ENCODE data around the gene TMEM131.
A peak's percentile ranks its signal among the peaks of the same experiment; 100 is the strongest.

TMEM131 gene

DNA sequence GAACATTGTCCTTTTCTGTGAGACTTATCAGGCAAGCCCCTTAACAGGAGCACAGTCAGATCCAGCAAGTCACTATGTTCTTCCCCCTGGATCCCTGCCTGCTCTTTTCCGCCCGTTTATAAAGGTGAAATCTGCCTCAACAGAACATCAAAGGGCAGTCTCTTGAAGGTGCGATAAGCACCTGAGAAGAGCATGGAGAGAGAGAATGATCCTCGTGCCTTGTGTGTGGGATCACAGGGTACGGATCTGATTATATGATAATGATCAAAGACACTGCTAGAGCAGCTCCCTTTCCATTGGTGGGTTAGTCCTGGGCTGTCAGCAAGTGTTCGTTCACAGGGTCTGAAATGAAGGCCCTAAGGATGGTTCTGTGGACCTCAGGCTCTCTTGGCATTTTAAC, 176.0 kb downstream of the TMEM131 start:
- in situ Hi-C loops (cut with MboI; ENCODE audit: low pct_unique_long_range_greater_than_20kb, low sequenced_read_pairs, unreplicated experiment), result loop anchor here (25.0 kb wide), 1 partner anchor 568 kb away; no protein-coding TSS in a partner anchor
- TF ChIP-seq, protein P1, sequence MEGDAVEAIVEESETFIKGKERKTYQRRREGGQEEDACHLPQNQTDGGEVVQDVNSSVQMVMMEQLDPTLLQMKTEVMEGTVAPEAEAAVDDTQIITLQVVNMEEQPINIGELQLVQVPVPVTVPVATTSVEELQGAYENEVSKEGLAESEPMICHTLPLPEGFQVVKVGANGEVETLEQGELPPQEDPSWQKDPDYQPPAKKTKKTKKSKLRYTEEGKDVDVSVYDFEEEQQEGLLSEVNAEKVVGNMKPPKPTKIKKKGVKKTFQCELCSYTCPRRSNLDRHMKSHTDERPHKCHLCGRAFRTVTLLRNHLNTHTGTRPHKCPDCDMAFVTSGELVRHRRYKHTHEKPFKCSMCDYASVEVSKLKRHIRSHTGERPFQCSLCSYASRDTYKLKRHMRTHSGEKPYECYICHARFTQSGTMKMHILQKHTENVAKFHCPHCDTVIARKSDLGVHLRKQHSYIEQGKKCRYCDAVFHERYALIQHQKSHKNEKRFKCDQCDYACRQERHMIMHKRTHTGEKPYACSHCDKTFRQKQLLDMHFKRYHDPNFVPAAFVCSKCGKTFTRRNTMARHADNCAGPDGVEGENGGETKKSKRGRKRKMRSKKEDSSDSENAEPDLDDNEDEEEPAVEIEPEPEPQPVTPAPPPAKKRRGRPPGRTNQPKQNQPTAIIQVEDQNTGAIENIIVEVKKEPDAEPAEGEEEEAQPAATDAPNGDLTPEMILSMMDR (IDR thresholded peaks at IDR 0.05; ENCODE audit: extremely low read depth, insufficient read depth, missing control alignments), result no peak
- no peak for DNase-seq (ENCODE audit: low spot score)

DNA sequence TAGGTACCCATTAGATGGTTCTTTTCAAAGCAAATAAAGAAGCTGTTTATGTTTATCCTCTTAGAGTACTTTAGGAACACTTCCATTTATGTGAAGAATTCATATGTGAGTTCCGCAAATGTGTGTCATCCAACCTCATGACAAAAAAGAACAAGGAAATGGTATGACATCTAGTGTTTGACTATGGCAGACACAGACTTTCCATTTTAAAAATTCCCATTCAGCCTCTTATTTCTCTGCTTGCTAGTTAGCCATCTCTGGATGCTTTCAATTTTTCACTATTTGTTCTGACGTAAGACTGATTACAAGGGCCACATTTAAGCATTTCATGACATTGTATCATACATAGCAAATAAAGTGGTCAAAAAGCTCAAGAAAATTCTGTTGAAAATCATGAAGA, 179.3 kb downstream of the TMEM131 start:
- in situ Hi-C loops (cut with MboI; ENCODE audit: low pct_unique_long_range_greater_than_20kb, low sequenced_read_pairs, unreplicated experiment), result loop anchor here (25.0 kb wide), 1 partner anchor 571 kb away; no protein-coding TSS in a partner anchor
- TF ChIP-seq, protein P1 (IDR thresholded peaks at IDR 0.05; ENCODE audit: extremely low read depth, insufficient read depth, missing control alignments), result no peak
- DNase-seq (ENCODE audit: low spot score), result no peak

DNA sequence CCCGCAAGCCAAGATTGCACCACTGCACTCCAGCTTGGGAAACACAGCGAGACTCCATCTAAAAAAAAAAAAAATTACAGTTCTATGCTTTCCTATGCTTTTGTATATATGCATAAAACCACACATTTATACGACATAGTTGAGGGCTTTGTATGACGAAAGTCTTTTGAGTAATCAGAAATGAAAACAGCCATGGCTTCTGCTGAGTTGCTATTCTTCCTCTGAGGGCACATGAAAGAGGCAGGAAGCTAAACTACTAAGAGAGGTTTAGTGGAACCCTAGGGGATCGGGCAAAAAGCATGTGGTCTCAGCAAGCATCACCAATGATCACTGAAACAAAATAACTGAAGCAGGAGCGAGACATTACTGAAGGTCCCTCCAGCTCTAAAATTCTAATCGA, 182.8 kb downstream of the TMEM131 start:
- in situ Hi-C loops (cut with MboI; ENCODE audit: low pct_unique_long_range_greater_than_20kb, low sequenced_read_pairs, unreplicated experiment), result loop anchor here (25.0 kb wide), 1 partner anchor 574 kb away; no protein-coding TSS in a partner anchor
- DNase-seq (ENCODE audit: low spot score), result no peak
- TF ChIP-seq, protein P1 (IDR thresholded peaks at IDR 0.05; ENCODE audit: extremely low read depth, insufficient read depth, missing control alignments), result no peak

DNA sequence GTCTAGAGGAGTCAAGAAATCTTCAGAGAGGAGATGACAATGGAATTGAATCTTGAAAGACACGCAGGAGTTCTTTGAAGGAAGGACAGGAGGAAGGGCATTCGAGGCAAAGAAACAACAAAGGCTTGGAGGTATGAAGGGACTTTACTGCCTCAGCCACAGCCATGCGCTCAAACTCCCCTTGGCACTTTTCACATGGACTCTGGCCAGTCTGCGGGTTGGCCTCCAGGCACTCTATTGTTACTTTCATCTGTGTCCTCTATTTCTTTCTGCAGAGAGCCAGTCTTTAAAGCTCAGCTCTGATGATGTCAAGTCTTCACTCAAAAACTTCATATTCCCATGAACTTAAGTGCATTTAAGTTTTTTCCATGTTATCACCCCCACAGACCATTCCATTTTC, 186.9 kb downstream of the TMEM131 start:
- in situ Hi-C loops (cut with MboI; ENCODE audit: low pct_unique_long_range_greater_than_20kb, low sequenced_read_pairs, unreplicated experiment), result loop anchor here (25.0 kb wide), 1 partner anchor 578 kb away; no protein-coding TSS in a partner anchor
- no peak for DNase-seq (ENCODE audit: low spot score)
- TF ChIP-seq, protein P1 (IDR thresholded peaks at IDR 0.05; ENCODE audit: extremely low read depth, insufficient read depth, missing control alignments), result no peak

DNA sequence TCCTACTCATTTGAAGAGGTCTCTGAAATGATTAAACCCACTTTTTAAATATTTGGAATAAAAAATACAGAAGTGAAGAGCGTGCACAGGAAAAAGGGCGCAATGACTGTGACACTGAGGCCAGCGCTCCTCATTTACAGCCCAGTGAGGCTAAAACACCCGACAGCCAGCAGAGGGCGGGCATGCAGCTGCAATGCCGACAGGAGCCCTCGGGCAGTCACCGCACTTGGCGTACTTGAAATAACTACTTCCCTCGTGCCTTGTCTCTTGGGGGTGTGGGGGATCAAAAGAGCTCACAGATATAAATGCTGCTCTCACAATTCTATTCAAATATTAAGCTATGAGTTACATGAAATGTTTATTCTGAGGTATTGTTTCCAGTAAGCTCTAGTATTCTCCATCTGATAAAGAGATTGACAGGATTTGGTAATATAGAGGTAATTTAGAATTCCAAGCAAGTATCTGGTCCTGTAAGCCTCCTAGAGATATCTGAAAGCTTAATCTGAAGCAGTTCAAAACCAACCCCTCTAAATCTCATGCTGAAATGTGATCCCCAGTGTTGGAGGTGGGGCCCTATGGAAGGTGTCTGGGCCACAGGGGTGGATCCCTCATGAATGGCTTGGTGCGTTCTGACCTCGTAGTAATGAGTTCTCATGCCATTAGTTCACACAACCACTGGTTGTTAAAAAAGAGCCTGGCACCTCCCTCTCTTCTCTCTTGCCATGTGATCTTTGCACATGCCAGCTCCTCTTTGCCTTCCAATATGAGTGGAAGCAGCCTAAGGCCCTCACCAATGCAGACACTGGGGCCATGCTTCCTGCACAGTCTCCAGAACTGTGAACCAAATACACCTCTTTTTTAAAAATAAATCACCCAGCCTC, 188.8 kb downstream of the TMEM131 start:
- TF ChIP-seq, protein P1 (IDR thresholded peaks at IDR 0.05; ENCODE audit: extremely low read depth, insufficient read depth, missing control alignments), result peak; percentile 98
- DNase-seq (ENCODE audit: low spot score), result peak; percentile 68
- in situ Hi-C loops (cut with MboI; ENCODE audit: low pct_unique_long_range_greater_than_20kb, low sequenced_read_pairs, unreplicated experiment), result loop anchor here (25.0 kb wide), 1 partner anchor 580 kb away; no protein-coding TSS in a partner anchor

DNA sequence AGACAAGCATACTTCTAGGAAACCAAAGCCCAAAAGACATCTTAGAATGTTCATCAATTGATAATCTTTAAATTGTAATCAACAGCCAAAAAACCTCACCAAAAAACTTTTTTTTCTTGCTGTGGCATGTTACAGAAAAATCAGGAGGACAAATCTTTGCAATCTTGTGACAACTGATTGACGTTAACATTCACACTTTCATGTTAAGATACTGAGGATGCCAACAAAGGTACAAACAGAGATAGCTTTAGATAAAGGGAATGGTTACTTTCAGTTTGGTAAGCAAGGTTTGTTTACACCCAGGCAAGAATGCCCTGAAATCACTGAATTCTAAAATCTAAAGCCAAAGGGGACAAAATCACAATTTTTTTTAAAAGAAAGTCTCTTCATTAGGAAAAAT, 190.0 kb downstream of the TMEM131 start:
- DNase-seq (ENCODE audit: low spot score), result no peak
- TF ChIP-seq, protein P1 (IDR thresholded peaks at IDR 0.05; ENCODE audit: extremely low read depth, insufficient read depth, missing control alignments), result no peak
- in situ Hi-C loops (cut with MboI; ENCODE audit: low pct_unique_long_range_greater_than_20kb, low sequenced_read_pairs, unreplicated experiment), result loop anchor here (25.0 kb wide), 1 partner anchor 582 kb away; no protein-coding TSS in a partner anchor

All from GM13977 (cell line).